Choroid plexus epithelial cell (primary cell): ENCODE results near the gene KRT76.

Experiments used
- DNase-seq: peaks from one replicate; pipeline ENCODE4 v3.0.0-alpha.2; 2010; ENCODE audit warnings: low read depth
- H3K4me3 ChIP-seq: 2 replicates; pipeline ENCODE4 v1.5.1; 2011; ENCODE audit warnings: low read depth, mild to moderate bottlenecking, control low read depth, low read length, moderate library complexity
- TF ChIP-seq, protein P1 (sequence below): conservative IDR thresholded peaks from 2 replicates; pipeline ENCODE4 v1.5.1; 2011; ENCODE audit warnings: low read depth, mild to moderate bottlenecking, control low read depth, inconsistent platforms, low read length, moderate library complexity

KRT76 gene

DNA sequence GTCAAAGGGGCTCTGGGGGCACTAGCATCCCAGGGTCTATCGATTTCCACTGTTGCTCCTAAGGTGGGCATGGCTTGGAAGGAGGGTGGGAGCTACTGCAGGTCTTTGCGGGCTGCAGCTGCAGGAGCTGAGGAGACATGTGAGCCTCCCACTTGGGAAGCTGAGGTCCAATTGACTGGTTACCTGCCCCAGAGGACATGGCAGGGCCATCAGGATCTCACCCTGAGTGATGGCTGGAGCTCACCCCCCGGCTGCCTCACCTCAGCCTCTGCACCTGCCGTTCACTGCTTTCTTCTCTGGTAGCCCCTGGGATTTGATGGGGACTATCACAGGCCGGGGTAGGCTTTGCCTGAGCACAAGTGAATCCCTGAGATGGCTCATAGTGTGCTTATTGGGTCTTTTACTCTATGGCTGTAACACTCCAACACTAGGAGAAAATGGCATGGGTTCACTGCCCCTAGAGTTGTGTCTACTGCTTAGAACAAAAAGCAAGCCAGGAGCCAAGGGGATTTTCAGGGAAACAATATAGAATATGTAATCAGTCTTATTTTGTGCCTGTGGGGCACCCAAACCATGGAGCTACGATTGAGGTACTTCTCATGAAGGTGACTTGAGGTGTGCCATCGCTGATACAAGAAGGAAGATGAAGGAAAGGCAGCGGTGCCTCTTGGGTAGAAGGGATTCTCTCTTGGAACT is 40.0 kb upstream of the KRT76 start:
- TF ChIP-seq, protein P1, sequence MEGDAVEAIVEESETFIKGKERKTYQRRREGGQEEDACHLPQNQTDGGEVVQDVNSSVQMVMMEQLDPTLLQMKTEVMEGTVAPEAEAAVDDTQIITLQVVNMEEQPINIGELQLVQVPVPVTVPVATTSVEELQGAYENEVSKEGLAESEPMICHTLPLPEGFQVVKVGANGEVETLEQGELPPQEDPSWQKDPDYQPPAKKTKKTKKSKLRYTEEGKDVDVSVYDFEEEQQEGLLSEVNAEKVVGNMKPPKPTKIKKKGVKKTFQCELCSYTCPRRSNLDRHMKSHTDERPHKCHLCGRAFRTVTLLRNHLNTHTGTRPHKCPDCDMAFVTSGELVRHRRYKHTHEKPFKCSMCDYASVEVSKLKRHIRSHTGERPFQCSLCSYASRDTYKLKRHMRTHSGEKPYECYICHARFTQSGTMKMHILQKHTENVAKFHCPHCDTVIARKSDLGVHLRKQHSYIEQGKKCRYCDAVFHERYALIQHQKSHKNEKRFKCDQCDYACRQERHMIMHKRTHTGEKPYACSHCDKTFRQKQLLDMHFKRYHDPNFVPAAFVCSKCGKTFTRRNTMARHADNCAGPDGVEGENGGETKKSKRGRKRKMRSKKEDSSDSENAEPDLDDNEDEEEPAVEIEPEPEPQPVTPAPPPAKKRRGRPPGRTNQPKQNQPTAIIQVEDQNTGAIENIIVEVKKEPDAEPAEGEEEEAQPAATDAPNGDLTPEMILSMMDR: no peak
- no peak for DNase-seq
- H3K4me3 ChIP-seq: no peak overlapping the region

DNA sequence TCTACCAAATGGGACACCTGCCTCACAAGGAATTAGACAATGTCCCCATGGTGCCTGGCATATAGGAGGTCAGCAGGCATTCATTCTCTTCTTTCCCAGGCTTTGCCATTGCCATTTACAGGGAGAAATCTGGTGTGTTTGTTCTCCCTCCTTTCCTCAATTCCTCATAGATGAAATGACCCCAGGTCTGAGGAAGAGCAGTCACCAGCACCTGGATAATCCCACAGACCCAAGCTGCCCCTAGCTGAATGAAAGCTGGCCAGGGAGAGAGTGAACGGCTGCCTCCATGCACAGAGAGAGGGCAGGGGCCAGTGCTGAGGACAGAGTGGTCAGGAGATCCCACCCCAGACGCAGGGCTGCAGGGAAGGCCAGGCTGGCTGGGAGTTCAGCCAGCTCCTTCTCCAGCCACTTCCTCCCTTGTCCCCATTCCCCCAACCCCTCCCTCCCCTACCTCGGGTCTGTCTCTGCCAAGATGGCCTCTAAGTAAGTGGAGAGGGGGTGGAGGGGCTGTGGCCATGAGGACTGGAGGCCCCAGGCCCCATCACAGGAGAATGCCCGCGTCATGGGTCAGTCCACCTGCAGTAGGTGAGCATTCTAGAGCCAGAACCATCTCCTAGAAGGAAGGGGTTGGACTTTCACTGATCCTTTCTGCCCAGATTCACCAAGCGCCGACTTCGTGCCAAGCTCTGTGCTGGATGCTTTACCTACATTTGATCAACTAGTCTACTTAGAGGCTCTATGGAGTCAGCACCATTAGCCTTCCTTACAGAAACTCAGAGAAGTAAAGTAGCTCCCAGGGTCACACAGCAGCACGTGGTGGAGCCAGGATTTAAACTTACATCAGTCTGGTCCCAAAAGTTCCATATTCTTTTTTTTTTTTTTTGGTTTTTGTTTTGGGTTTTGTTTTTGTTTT is 38.8 kb upstream of the KRT76 start:
- H3K4me3 ChIP-seq: no peak overlapping the region
- no peak for DNase-seq
- TF ChIP-seq, protein P1: no peak

DNA sequence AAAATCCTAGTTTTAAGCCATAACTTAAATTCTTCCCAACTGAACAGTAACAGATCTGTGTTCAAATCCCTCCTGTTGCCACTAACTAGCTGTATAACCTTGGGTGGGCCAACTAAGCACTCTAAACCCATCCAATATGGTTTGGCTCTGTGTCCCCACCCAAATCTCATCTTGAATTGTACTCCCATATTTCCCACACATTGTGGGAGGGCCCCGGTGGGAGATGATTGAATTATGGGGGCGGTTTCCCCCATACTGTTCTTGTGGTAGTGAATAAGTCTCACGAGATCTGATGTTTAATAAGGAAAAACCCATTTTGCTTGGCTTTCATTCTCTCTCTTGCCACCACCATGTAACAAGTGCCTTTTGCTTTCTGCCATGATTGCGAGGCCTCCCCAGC is 38.0 kb upstream of the KRT76 start:
- H3K4me3 ChIP-seq: no peak overlapping the region
- no peak for DNase-seq
- TF ChIP-seq, protein P1: no peak

DNA sequence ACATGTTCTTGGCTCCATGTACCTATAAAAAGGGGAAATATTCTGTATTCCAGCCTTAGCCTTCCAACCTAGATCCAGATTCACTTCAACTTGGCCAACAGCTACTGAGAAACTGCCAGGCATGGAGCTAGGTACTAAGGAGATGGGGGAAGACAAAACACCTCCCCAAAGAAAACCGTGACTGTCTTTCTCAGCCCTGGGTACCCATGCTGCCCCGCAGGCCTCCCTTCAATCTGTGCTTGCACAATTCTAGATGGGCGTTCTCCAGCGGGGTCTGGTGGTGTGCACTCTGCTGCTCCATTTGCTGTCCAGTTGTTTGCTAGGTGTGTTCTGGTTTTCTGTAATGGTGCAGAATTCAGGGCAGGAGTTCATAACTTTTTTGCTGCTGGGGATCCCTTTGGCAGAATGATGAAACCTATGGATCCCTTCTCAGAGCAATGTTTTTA is 37.6 kb upstream of the KRT76 start:
- no peak overlapping the region for H3K4me3 ChIP-seq
- TF ChIP-seq, protein P1: no peak
- DNase-seq: no peak

DNA sequence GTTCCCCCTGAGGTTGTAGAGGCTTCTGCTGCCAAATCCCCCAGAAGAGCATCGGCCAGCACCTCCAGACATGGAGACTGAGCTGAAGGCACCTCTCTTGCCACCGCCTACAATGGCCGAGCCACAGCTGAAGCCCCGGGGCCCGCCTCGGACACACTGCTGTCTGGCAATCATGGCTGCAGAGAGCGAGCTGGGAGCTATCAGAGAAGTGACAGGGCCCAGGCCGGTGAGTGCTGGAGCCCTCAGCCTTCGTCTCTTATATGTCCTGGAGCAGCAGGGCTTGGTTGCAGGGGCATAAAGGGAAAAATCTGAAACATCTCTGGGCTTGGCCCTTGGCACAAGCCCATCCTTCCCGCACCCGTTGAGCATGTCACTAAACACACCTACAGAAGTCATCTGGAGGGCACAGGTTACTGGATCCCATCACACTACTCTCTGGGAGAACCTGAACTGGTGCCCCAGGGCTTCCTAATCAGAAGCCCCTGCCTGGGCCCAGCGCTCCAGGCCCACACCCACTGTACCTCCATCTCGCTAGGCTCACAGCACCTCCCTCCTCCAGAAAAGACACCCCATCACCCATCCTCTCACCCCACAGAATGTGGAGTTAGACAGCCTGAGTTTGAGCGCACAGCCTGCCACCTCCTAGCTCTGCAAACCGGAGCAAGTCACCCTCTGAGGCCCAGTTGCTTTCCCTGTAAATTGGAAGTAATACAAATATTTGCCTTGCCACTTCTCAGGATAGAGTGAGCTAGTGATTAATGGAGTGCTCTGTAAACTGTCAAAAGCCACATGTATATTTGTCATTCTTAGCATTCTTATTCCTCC is 37.0 kb upstream of the KRT76 start, which contains the start of gene KRT4:
Gene KRT4 (minus strand): TSS at position 232 of the 825 bp plus-strand sequence. CDS start 58 bp downstream, at position 174.
- no peak for DNase-seq
- H3K4me3 ChIP-seq: no peak within 1 kb of the TSS
- TF ChIP-seq, protein P1: no peak

DNA sequence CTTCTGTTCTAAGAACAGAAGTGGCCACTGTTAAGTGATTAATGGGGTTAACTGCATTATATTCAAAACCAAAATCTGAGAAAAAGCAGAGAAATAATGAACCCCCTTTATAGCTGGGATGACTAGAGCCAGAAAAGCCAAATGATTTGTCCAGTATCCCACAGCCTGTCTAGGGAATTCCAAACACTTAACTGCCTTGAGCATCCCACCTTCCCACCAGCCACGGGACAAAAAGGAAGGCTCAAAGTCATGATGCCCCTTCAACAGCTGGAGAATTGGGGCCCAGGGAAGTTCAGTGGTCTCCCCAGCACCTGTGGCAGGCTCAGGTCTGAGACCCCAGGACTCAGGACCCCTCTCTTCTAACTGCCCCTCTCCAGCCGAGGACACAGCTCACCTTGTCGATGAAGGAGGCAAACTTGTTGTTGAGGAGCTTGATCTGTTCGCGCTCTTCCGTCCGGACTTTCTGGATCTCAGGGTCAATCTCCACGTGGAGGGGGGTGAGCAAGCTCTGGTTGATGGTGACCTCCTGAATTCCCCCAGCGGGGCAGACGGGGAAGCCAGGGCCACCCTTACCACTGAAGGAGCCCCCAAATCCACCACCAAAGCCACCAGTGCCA is 36.2 kb upstream of the KRT76 start:
- no peak for DNase-seq
- TF ChIP-seq, protein P1: no peak

More for the DNA sequence above, 36.2 kb upstream of the KRT76 start:
- H3K4me3 ChIP-seq: no peak overlapping the region
